ENCODE data around the gene GALNT2.

The GALNT2 gene

DNA sequence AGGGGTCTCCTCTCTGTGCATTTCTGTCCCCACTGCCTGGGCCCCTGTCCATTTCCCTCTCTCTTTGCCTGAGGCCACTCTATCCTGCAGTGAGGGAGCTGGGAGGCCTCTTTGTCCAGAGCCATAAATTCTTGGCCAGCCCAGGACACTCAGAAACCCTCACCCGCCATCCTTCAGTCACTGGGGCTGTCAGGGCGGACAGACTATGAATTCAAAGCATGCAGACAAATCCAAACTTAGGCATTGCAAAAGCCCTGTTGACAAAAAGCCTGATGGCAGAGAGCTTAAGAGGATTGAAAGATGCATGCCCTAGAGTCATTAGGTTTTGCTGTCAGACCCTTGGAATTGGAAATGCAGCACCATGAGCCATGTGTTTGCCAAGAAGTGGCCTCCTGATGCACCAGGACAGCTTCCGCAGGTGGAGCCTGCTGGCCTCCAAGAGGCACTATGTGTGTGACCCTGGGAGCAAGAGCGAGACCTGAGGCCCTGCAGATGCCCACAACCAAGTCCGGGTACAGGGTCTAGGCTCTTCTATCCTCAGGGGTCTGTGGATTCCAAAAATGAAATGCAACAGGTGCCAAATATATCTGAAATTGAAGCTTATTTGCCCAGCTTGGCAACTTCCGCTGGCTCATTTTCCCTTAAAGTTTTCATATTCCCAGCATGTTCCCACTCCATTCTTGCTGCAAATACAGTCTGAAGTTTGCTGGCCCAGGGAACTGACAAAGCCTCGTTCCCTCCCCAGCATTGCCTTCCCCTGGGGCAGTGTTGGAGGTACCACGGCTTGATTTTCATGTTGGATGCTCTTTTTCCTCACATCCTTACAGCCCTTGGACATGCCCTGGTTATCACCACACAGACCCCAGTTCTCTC lies 181.2 kb downstream of the GALNT2 start:
- no peak for DNase-seq

DNA sequence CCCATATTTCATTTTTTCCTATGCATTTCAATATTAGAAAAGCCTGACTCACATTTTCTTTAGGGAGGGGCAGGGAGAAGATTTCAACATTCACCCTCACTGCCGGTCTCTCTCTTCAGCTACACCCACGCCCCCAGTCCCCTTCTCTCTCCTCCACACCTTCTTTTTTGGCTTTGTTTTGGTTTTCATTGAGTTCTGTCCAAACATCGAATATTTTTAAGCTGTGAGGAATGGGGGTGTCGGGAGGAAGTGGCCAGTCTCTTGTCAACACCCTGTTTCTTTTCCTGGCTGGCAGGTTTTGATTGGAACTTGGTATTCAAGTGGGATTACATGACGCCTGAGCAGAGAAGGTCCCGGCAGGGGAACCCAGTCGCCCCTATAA lies 181.8 kb downstream of the GALNT2 start:
- DNase-seq: no peak

DNA sequence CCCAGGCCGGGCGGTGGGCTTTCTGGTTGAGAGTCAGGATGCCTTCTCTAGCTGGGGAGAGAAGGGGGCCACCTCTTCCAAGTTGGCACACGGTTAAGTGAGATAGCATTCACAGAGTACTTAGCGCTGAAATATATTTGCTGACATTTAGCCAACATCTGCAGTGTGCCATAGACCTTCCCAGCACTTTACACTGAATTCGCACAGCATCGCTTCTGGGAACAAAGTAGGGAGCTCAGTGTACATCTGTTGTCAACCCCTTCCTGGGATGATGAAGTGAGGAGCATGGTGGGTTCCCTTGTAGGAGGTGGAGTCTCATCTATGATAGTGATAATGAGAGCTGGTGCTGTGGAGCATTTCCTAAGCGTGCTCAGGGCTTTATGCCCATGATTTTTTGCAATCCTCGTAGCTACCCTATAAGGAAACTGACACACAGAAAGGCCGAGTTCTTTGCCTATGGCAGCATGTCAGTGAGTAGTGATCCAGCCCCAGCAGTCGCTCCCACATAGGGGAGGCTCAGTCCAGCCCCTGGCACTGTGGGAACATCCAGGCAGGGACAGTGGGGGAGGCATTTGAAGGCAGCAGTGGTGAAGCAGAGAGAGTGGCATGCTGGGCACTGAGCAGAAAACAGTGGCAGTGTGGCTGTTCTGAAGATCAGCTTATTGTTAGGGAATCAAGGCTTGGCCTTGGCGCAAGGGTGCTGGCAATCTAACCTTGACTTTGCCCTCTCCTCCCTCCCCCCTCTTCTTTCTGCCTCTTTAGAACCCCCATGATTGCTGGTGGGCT lies 182.8 kb downstream of the GALNT2 start:
- no peak for DNase-seq

DNA sequence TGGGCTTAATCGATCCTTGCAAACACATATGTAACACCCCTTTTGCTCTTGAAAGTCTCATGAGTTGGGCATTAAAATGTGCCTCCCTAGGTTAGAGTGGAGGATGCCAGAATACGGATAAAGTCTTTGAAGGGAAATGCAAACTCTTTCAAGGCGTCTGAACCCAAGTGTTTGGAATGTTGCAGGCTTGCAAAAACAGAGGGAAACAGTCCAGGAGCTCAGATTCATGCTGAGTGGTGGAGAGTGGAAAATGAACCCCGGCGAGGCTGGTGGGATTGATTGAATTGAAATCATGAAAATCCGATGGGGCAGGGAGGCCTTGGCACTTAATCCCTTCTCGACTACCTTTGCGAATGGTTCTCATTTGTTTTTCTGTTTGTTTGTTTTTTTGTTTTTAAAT lies 183.6 kb downstream of the GALNT2 start:
- no peak for DNase-seq

DNA sequence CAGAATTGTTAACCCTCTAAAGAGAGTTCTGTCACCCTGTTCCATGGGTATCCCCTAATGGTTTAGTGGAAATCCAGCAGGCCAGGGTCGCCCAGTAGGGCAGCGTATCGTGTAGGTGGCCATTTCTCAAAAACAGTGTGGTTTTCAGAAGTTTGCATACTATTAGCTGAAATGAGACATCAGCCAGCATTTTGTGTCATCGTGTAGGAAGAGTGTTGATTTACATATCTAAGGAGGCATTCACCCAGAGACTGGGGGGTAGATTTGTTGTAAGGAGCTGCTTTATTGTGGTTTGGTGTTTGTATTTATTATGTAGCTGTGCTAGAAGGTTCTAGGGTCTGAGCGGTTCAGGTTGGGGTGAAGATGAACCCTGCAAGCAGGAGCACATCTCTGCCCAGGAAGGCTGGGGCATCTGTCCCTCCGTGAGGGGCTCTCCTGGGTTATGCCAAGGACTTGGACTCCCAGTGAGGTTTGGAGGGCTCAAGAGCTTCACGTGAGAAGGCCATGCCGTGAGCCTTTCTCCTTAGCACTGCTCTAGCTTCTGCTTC lies 184.7 kb downstream of the GALNT2 start:
- DNase-seq: no peak

DNA sequence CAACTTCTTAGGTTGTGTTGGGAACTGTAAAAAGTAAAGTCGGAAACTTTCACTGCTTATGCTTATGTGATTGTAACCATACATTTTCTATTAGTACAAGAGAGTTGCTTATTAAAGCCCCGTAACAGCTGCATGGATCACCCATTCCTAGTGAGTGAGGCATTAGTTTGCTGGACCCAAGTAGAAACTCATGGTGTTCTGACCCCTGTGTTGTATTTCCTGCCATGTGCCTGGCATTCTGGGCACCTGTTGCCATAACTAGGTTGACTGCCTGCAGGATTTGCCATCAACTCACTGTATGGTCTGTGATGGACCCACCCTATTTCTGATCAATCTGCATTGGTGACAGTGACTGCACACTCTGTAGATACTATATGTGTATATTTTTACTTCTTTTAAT lies 186.1 kb downstream of the GALNT2 start:
- DNase-seq: no peak

DNA sequence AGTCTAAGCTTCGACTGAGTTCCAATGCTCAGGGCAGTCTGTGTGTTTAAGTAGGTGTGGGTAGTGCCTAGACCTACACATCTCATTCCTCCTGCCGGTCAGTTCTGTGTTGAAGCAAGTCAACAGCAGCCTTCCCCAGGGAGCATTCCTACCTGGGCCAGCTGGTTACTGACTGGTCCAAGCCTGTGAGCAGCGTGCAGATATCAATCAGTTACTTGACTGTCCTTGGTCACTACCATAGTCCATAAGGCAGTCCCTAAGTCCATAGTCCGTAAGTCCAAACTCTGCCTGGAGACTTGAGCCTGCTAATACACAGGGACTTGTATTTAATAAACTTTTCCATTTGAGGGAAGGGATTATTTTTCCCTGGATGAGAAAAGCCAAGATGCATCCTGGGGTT lies 187.2 kb downstream of the GALNT2 start:
- no peak for DNase-seq

DNA sequence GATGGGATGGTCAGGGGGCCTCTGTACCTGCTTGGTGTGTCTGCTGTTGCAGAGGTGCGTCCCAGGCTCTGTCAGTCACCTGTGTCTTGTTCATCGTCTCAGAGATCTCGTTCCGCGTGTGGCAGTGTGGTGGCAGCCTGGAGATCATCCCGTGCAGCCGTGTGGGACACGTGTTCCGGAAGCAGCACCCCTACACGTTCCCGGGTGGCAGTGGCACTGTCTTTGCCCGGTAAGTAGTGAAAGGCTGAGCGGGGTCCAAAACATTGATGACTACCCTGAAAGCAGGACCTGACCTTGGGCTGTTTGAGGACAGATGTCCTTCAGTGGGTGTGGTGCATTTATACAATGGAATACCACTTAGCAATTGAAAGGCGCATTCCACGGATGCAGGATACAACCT lies 188.1 kb downstream of the GALNT2 start:
- no peak for DNase-seq

DNA sequence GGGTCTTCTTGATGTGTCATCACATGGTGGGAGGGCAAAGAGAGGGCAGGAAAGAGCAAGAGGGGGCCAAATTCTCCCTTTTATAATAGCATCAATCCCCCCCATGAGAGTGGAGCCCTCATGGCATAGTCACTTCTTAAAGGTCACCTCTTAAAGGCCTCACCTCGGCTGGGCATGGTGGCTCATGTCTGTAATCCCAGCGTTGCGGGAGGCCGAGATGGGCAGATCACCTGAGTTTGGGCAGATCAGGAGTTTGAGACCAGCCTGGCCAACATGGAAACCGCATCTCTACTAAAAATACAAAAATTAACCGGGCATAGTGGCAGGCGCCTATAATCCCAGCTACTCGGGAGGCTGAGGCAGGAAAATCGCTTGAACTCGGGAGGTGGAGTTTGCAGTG lies 189.0 kb downstream of the GALNT2 start:
- no peak for DNase-seq

DNA sequence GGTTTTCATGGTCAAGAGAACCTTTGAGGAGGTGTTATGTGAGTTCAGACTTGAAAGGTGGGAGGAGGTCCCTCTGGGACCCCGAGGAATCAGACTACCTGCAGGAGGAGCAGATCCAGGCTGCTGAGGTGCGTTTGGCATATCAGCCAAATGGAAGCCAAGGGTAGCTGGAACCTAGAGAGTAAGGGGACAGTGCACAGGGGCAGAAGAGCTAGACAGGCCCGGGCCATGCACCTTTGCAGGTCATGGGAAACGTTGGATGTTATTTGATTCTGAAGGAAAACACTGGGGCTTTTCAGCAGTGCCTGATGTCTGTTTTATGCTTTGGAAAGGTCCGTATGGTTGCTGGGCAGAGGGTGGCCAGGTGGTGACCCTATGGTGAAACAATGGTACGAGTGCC lies 189.9 kb downstream of the GALNT2 start:
- no peak for DNase-seq

DNA sequence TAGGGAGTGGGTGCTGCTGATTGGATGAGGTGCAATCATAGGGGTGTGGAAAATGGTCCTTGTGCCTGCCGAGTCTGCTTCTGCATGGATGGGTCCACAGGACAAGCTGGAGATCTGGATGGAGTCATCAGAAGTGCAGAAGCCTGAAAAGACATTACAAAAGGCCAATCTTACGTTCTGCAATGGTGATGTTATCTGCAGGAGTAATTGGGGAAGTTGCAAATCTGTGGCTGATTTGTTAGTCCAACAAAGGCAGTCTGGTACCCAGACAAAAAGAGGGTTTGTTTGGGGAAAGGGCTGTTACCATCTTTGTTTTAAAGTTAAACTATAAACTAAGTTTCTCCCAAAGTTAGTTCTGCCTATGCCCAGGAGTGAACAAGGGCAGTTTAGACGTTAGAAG lies 192.6 kb downstream of the GALNT2 start:
- no peak for DNase-seq

DNA sequence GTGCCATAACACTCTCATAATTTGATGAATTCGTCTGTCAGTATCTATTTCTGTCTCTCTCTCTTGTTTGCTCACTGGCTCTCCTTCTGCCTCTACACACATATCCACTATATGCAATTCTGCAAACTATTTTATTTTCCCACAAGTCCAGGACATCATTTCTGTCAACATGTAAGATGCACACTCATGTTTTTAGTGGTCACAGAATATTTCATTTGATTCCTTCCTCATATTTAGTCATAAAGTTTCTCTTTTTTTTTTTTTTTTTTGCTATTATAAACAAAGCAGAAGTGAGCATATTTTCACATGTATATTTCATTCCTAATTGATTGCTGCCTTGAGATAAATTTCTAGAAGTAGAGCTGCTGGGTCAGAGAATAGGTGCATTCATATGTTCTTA lies 193.8 kb downstream of the GALNT2 start:
- DNase-seq: no peak

DNA sequence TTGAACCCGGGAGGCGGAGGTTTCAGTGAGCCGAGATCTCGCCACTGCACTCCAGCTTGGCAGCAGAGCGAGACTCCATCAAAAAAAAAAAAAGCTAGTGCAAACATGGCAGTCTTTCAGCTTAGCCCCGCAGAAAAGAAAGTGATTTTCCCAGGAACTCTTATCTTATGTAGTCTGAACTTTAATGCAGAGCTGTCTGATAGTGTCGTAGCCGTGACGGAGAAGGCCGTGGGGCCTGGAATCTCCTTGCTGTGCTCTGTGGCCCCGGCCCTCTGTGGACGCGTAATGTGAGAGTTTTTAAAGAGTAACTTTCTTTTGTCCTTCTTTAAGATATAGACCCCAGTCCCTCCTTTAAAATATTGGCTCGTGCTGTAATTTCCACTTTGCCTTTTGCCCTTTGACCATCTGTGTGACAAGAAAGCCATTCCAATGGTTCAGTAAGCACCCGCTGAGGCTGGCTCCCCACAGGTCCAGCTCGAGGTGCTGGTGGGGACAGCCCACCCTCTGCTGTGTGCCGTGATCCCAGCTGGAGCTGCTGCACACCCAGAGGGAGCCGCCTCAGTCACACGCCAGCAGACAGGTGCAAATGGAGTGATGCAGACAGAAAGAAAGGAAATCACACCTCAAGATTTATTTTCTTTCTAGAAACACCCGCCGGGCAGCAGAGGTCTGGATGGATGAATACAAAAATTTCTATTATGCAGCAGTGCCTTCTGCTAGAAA lies 195.1 kb downstream of the GALNT2 start:
- no peak for DNase-seq

DNA sequence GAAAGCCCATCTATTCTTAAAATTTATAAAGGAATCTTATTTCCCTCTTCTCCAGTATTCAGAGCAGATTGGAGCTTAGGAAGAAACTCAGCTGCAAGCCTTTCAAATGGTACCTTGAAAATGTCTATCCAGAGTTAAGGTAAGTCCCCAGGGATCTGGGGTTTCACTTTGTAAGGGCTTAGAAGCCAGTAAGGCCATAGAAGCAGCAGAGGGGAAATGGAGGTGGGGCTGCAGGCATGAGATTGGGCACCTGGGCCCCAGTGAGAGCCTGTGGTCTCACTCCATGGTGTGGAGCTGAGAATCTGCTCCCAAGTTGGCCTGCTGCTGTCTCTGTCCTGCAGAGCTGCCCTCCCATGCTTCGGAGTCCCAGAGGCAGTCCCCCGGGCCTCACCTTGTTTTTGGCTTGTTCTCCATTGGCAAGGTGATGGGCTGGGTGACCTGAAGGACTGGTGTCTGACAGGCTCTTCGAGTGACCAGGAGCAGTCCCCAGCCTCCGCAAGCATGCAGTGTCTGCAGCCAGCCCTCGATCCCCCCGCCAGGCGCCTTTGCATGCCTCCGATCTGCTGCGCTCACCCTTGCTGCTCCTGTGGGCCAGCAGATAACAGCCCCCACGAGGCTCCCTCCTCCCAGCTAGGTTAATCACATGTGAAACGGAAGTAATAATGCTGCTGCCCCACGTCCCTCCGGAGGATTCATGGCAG lies 196.0 kb downstream of the GALNT2 start:
- no peak for DNase-seq

DNA sequence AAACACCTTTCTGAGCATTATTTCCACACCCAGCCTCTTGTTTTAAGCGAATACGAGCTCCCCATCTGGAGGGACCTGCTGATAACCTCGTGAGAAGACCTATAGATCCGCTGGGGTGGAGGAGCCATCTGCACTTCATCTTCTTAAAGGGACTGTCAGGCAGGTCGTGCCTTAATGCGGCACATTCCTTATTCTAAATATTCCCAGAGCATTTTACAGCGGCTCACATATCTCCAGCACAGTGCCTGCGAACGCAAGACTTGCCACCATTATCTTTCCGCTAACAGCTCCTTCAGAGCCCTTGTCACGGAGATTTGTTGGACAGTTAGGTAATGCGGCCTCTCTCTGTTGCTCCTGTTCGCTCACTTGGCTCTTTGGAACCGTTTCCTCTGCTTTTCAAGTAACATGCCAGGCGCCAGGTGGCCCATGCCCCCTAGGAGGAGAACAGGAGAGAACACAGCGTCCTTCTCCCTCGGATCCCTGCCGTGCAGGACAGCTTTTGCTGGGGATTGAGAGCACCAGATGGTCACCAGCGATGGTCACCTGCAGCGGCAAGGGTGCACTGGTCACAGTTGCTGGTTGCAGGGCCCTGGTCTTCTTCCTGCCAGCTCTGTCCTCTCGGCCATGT lies 196.6 kb downstream of the GALNT2 start:
- peak; percentile 13 for DNase-seq

DNA sequence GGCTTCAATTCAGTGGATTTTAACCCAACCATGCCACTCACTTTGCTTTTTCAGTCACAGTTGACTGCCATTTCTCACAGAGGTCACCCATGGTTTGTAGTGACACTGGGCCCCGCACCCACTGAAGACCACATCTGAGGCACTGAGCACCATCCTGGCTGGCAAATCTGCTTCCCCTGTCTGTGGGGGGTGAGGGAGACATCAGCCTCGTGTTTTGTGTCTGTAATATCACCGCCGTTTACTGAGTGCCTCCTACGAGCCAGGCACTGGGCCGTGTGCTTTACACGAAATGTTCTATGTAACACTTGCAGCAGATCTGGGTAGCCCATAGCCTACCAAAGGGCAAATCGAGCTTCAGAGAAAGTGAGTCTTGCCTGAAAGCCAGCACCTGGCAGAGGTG lies 197.3 kb downstream of the GALNT2 start:
- no peak for DNase-seq

DNA sequence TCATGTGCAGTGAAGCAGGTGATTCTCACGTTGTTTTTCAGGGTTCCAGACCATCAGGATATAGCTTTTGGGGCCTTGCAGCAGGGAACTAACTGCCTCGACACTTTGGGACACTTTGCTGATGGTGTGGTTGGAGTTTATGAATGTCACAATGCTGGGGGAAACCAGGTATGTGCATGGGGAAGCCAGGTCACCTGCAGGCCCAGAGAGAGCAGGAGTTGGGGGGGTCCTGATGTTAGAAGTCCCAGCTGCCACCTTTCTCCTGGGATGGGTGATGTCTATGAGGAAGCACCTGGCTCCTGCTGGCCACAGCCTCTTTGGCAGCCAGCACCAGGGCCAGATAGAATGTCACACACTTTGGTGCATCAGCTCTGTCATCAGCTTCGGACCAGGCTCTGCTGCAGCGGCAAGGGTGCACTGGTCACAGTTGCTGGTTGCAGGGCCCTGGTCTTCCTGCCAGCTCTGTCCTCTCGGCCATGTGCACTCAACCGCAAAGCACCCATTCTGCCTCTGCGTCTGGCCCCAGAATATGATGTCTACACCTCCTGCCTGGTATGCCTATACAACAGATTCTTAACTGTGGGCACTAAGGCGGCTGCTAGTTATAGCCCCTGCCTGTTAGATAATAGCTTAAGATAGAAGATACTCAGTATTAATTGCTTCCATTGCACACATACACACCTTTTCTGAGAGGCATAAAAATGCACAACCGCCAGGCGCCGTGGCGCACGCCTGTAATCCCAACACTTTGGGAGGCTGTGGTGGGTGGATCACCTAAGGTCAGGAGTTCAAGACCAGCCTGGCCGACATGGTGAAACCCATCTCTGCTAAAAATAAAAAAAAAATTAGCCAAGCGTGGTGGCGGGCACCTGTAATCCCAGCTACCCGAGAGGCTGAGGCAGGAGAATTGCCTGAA lies 198.4 kb downstream of the GALNT2 start:
- no peak for DNase-seq

DNA sequence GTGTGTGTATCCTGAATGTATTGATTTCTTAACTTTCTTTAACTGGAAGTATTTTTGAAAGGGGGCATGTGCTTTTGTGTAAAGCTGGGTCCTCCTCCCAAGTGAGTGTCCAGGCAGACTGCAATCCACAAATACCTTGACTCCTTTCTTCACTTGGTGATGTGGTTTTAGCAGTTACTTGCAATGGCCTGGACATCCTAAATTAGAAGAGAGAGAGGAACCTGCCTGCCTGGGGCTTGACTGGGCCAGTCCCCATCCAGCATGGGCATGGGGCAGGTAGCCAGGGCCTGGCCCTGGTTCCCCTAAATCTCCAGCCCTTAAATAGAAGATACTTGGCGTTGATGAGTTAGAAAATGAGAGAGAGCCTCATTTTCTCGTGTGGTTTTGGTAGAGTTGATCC lies 199.4 kb downstream of the GALNT2 start:
- no peak for DNase-seq

DNA sequence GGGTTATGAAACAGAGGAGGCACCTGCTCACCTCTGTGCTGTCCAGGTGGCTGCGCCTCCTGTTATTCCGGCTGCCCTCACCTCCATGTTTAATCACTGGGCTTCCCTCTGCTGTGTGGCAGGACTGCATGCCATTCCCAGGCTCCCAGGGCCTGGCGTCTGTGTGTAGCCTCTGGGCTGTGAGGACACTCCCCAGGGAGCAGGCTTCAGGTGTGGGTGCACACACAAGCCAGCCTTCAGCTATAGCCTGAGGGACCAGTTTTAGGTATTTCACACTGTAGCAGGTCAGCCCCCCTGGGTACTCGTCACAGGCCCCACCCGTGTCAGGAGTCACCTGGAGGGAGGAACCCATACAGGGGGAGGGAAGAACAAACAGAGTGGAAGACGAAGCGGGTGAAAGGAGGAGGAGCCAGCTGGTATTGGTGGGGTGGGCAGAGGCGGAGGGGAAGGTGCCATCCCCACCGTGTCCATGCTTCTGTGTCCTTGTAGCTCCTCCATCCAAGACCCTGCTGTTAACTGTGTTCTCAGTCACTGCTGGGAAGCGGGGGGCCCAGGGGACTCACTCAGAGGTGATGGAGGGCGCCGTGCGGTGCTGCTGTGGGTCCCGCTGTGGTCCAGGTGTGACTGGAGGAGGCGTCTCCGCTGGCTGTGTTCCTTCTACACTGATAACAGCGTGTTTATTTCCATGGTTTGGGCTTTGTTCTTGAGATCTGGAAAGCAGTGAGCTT lies 200.5 kb downstream of the GALNT2 start:
- peak; percentile 95 for DNase-seq
